Mesenchymal stem cell (in vitro differentiated cells and primary cell): ENCODE results near the gene AP1S2. TPM values are rescaled to one million over a fixed set of nuclear protein-coding genes. Genes with fewer than 3 reads are reported as not detected.
A peak's percentile ranks its signal among the peaks of the same experiment; 100 is the strongest.

ENCODE experiments used
- DNase-seq: peaks from one replicate; pipeline ENCODE4 v3.0.0-alpha.2; 2013
- H2AFZ ChIP-seq: one replicate; pipeline ENCODE4 v1.6.1; 2013; ENCODE audit warnings: low read depth, mild to moderate bottlenecking, control low read depth, inconsistent platforms, low read length, moderate library complexity
- H2AK5ac ChIP-seq: 2 replicates; pipeline ENCODE4 v1.6.1; 2013; ENCODE audit warnings: low read length, moderate library complexity, mild to moderate bottlenecking, inconsistent platforms; ENCODE audit not compliant: severe bottlenecking
- H2BK120ac ChIP-seq: one replicate; pipeline ENCODE4 v1.6.1; 2013; ENCODE audit warnings: low read depth, mild to moderate bottlenecking, inconsistent platforms, low read length, moderate library complexity
- H2BK12ac ChIP-seq, 2 experiments: one replicate each; pipeline ENCODE4 v1.6.1; 2013; ENCODE audit warnings: inconsistent platforms in 2 of 2, low read length in 2 of 2, mild to moderate bottlenecking in 2 of 2, moderate library complexity in 2 of 2, control low read depth in 1 of 2
- H2BK15ac ChIP-seq: one replicate; pipeline ENCODE4 v1.6.1; 2013; ENCODE audit warnings: mild to moderate bottlenecking, low read depth, inconsistent platforms; ENCODE audit not compliant: poor library complexity, severe bottlenecking
- H2BK5ac ChIP-seq: 2 replicates; pipeline ENCODE4 v1.6.1; 2013; ENCODE audit warnings: low read depth, mild to moderate bottlenecking, low read length, control low read depth, inconsistent platforms; ENCODE audit not compliant: poor library complexity, severe bottlenecking
- H3K14ac ChIP-seq, 2 experiments: one replicate each; pipeline ENCODE4 v1.6.1; 2013; ENCODE audit warnings: inconsistent platforms in 2 of 2, low read length in 2 of 2, control low read depth in 1 of 2, mild to moderate bottlenecking in 1 of 2, moderate library complexity in 1 of 2
- H3K18ac ChIP-seq, 2 experiments: one replicate each; pipeline ENCODE4 v1.6.1; 2013; ENCODE audit warnings: inconsistent platforms in 2 of 2, low read length in 2 of 2, control low read depth in 1 of 2, low read depth in 1 of 2, mild to moderate bottlenecking in 1 of 2
- H3K23ac ChIP-seq, 2 experiments: one replicate each; pipeline ENCODE4 v1.6.1; 2013; ENCODE audit warnings: inconsistent platforms in 2 of 2, low read length in 2 of 2, mild to moderate bottlenecking in 2 of 2, moderate library complexity in 2 of 2, control low read depth in 1 of 2
- H3K27ac ChIP-seq: 2 replicates; pipeline ENCODE4 v1.5.1; 2013; ENCODE audit warnings: mild to moderate bottlenecking, moderate library complexity, low read length, control low read depth, inconsistent platforms; ENCODE audit not compliant: poor library complexity, severe bottlenecking
- H3K27me3 ChIP-seq, 2 experiments: 2 replicates each; pipeline versions ENCODE4 v1.6.1 to v1.7.0; 2013; ENCODE audit warnings: low read length in 2 of 2, mild to moderate bottlenecking in 2 of 2, moderate library complexity in 2 of 2, control low read depth in 1 of 2, inconsistent platforms in 1 of 2; ENCODE audit not compliant: control insufficient read depth in 1 of 2, insufficient read depth in 1 of 2
- H3K36me3 ChIP-seq, 2 experiments: 2 replicates each; pipeline versions ENCODE4 v1.6.1 to v1.7.0; 2013; ENCODE audit warnings: low read length in 2 of 2, control low read depth in 1 of 2, inconsistent platforms in 1 of 2, low read depth in 1 of 2, mild to moderate bottlenecking in 1 of 2; ENCODE audit not compliant: insufficient read depth in 2 of 2, control insufficient read depth in 1 of 2
- H3K4ac ChIP-seq, 2 experiments: one replicate each; pipeline ENCODE4 v1.6.1; 2013; ENCODE audit warnings: inconsistent platforms in 2 of 2, low read length in 2 of 2, mild to moderate bottlenecking in 2 of 2, moderate library complexity in 2 of 2, control low read depth in 1 of 2, low read depth in 1 of 2
- H3K4me1 ChIP-seq: 2 replicates; pipeline ENCODE4 v1.6.1; 2013; ENCODE audit warnings: low read depth, low read length, control low read depth; ENCODE audit not compliant: control insufficient read depth, insufficient read depth
- H3K4me2 ChIP-seq: 2 replicates; pipeline ENCODE4 v1.6.1; 2013; ENCODE audit warnings: low read length, mild to moderate bottlenecking, inconsistent platforms; ENCODE audit not compliant: poor library complexity, severe bottlenecking
- H3K4me3 ChIP-seq, 2 experiments: 2 replicates each; pipeline versions ENCODE4 v1.5.1 to v1.7.0; 2013; ENCODE audit warnings: low read length in 2 of 2, mild to moderate bottlenecking in 2 of 2, control low read depth in 1 of 2, low read depth in 1 of 2; ENCODE audit not compliant: insufficient read depth in 1 of 2
- H3K79me1 ChIP-seq: replicated peaks from 2 replicates; pipeline ENCODE4 v1.6.1; 2013; ENCODE audit warnings: mild to moderate bottlenecking, control low read depth, low read length, inconsistent platforms; ENCODE audit not compliant: poor library complexity, severe bottlenecking
- H3K9ac ChIP-seq: 2 replicates; pipeline ENCODE4 v1.7.0; 2013; ENCODE audit warnings: mild to moderate bottlenecking, low read length, moderate library complexity
- H3K9me3 ChIP-seq: 2 replicates; pipeline ENCODE4 v1.7.0; 2013; ENCODE audit warnings: mild to moderate bottlenecking, low read length; ENCODE audit not compliant: control insufficient read depth
- H4K8ac ChIP-seq: one replicate; pipeline ENCODE4 v1.6.1; 2013; ENCODE audit warnings: inconsistent platforms, mild to moderate bottlenecking, low read length, moderate library complexity
- H4K91ac ChIP-seq: one replicate; pipeline ENCODE4 v1.6.1; 2013; ENCODE audit warnings: mild to moderate bottlenecking, low read length, inconsistent platforms
- WGBS: methylation state at CpG from one replicate; pipeline ENCODE4 v1.1.7; 2013; ENCODE audit warnings: mixed read lengths; 5-methylcytosine and 5-hydroxymethylcytosine counted together
- polyA plus RNA-seq, 2 experiments: library from polyadenylated mRNA; stranded (reverse); fragments of 200-250 nt; gene quantifications; one replicate each; pipeline ENCODE4 v1.2.3, GENCODE V29; 2013

Gene AP1S2
- polyA plus RNA-seq (2013, experiment 1 of 2), result 45.4 TPM
- 47.5 TPM for polyA plus RNA-seq (2013, experiment 2 of 2)

DNA sequence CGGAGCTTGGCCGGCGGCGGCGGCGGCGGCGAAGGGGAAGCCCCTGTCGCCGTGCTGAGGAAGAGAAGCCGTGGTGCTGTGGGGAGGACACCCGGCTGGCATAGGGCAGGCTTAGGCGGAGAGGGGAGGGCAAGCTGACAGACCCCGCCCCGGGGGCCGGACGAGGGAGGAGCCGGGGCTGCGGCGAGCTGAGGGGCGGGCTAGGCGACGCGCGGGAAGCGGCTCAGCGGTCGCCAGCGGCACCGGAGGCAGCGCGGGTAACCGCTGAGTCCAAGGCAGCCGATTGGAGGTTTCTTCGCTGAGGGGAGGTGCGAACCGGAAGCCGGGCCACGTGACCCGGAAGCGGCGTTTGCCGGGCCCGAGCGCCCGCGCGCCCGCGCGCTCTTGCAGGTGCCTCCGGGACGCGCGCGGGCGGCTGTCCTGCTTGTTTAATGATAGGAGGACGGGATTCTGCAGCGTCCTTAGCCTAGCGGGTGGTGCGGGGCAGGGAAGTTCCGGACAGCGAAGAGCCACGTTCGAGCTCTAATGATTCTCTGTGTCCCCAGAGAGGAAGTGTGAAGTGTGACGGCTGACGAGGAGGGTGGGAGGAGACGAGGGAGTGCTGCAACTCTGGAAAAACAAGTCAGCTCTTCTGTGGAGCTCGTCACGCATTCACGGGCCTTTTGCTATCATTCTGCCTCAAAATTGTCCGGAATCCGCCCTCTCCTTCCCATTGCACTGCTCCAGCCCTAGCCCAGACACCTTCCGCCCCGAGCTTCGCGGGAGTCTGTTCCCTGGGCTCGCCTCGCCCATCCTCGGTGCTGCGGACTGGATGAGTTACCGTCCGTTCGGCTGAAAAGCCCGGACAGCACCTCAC is at the start of gene AP1S2:
AP1S2 (minus strand) TSS at position 102 of the 856 bp plus-strand sequence. CDS start 2,289 bp downstream, outside the sequence.
- Histone ChIP-seq H3K4me3 (peak within 1 kb of the TSS; percentile 85 to 92), H3K27ac (peak within 1 kb of the TSS; percentile 81), H3K27me3 (peaks cover 0 to 15% of the 10 kb centered on the region in 2 experiments), H3K4me1 (no peaks in the 10 kb centered on the region), H2BK5ac (no peak within 1 kb of the TSS), H3K9ac (peak within 1 kb of the TSS; percentile 86), H3K36me3 (no peaks in the 10 kb centered on the region), H3K18ac (peak within 1 kb of the TSS; percentile 9 to 34), H3K79me1 (no peaks in the 10 kb centered on the region), H2AFZ (peak within 1 kb of the TSS; percentile 86), H3K9me3 (no peaks in the 10 kb centered on the region), H2BK120ac (peak within 1 kb of the TSS; percentile 73), H4K91ac (no peak within 1 kb of the TSS), H3K23ac (peak within 1 kb of the TSS in 1 of 2 experiments; percentile 80), H2BK12ac (peak within 1 kb of the TSS in 1 of 2 experiments; percentile 10), H3K4ac (no peak within 1 kb of the TSS), H3K4me2 (peak within 1 kb of the TSS; percentile 93), H2BK15ac (no peak within 1 kb of the TSS), H3K14ac (peak within 1 kb of the TSS in 1 of 2 experiments; percentile 65), H2AK5ac (no peak within 1 kb of the TSS), H4K8ac (no peak within 1 kb of the TSS)
- WGBS, result under 1% methylated on average over 50 of the region's 85 CpGs
- DNase-seq, result peak; percentile 92

GRCh38 chrX:15903186-15903681 is 48.6 kb upstream of the AP1S2 start:
- whole genome bisulfite sequencing, result 100% methylated on average over 1 of the region's 5 CpGs
- H3K4me3 ChIP-seq, result no peak overlapping the region

DNA sequence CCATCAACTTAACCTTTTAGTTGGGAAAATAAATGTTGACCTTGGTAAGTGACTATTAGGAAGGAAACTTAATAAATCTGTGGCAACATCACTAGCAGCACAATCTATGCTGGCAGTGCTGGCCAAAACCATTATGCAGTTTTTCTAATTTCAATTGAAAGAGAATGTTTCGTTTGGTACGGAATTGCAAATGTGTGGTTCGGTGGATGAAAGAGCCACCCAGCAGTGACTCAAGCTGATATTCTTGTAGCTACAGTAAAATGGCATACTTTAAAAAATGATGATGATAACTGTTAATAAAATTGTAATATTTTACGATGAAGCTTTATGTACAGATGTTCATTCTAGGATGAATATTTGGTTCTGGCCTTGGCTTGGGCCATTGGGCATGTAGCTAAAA is 40.7 kb upstream of the AP1S2 start:
- H2BK120ac ChIP-seq, result no peak overlapping the region
- DNase-seq, result no peak
- H3K9me3 ChIP-seq, result no peaks in the 10 kb centered on the region
- no peak overlapping the region for H2AFZ ChIP-seq
- no peaks in the 10 kb centered on the region for H3K36me3 ChIP-seq
- H3K4ac ChIP-seq, result no peak overlapping the region
- no peak overlapping the region for H2AK5ac ChIP-seq
- 95% methylated on average over 4 of the region's 4 CpGs for WGBS
- H4K8ac ChIP-seq, result no peak overlapping the region
- H3K14ac ChIP-seq, result no peak overlapping the region
- H3K18ac ChIP-seq, result no peak overlapping the region
- H3K27ac ChIP-seq, result no peak overlapping the region
- H2BK5ac ChIP-seq, result no peak overlapping the region
- H3K4me1 ChIP-seq, result no peaks in the 10 kb centered on the region
- no peak overlapping the region for H3K4me3 ChIP-seq
- H3K4me2 ChIP-seq, result no peak overlapping the region
- H3K79me1 ChIP-seq, result no peaks in the 10 kb centered on the region
- H3K27me3 ChIP-seq, result peaks cover 0 to 3% of the 10 kb centered on the region in 2 experiments
- no peak overlapping the region for H2BK15ac ChIP-seq
- no peak overlapping the region for H3K23ac ChIP-seq
- H4K91ac ChIP-seq, result no peak overlapping the region
- no peak overlapping the region for H3K9ac ChIP-seq
- H2BK12ac ChIP-seq, result no peak overlapping the region

More at GRCh38 chrX:15903186-15903681, 48.6 kb upstream of the AP1S2 start:
- Histone ChIP-seq H2BK5ac (no peak overlapping the region), H3K4me1 (no peaks in the 10 kb centered on the region), H2BK12ac (no peak overlapping the region), H4K8ac (no peak overlapping the region), H3K4me2 (no peak overlapping the region), H2BK15ac (no peak overlapping the region), H3K27me3 (peaks cover 0 to under 1% of the 10 kb centered on the region in 2 experiments), H2AFZ (no peak overlapping the region), H3K36me3 (no peaks in the 10 kb centered on the region), H3K4ac (no peak overlapping the region), H3K27ac (no peak overlapping the region), H3K79me1 (no peaks in the 10 kb centered on the region), H2BK120ac (no peak overlapping the region), H4K91ac (no peak overlapping the region), H3K9me3 (no peaks in the 10 kb centered on the region), H2AK5ac (no peak overlapping the region), H3K23ac (no peak overlapping the region), H3K18ac (no peak overlapping the region), H3K14ac (no peak overlapping the region), H3K9ac (no peak overlapping the region)
- no peak for DNase-seq

DNA sequence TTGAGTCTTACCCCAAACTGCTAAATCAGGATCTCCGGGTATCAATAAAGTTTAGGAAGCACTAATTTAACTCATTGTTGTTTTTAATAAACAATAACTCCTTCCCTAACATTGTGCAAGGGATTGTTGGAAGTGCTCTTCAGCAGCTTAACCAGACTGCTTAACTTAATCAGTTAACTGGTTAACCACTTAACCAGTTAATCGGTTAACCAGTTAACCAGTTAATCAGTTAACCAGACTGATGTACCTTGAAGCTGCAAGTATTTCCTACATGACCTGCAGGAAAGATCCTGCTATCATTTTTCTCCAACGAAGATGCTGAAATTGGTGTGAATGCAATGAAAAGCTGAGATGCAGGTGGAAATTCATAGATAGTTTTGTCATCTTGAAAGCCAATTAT is 40.1 kb upstream of the AP1S2 start:
- no peak overlapping the region for H2BK120ac ChIP-seq
- no peak overlapping the region for H4K91ac ChIP-seq
- no peaks in the 10 kb centered on the region for H3K9me3 ChIP-seq
- no peak overlapping the region for H3K27ac ChIP-seq
- H2BK15ac ChIP-seq, result no peak overlapping the region
- no peak overlapping the region for H4K8ac ChIP-seq
- no CpG with 5 or more reads among the region's 3 CpGs for WGBS
- H3K79me1 ChIP-seq, result no peaks in the 10 kb centered on the region
- no peak overlapping the region for H3K18ac ChIP-seq
- peaks cover 0 to 3% of the 10 kb centered on the region in 2 experiments for H3K27me3 ChIP-seq
- H3K4me2 ChIP-seq, result no peak overlapping the region
- H3K4me3 ChIP-seq, result no peak overlapping the region
- no peak overlapping the region for H2BK12ac ChIP-seq
- no peak overlapping the region for H3K23ac ChIP-seq
- DNase-seq, result no peak
- no peak overlapping the region for H2AK5ac ChIP-seq
- no peaks in the 10 kb centered on the region for H3K4me1 ChIP-seq
- H3K9ac ChIP-seq, result no peak overlapping the region
- no peak overlapping the region for H2AFZ ChIP-seq
- H3K4ac ChIP-seq, result no peak overlapping the region
- no peak overlapping the region for H3K14ac ChIP-seq
- no peaks in the 10 kb centered on the region for H3K36me3 ChIP-seq
- H2BK5ac ChIP-seq, result no peak overlapping the region
